ENCODE data around the gene SPTBN1.
A peak's percentile ranks its signal among the peaks of the same experiment; 100 is the strongest.

SPTBN1 gene

DNA sequence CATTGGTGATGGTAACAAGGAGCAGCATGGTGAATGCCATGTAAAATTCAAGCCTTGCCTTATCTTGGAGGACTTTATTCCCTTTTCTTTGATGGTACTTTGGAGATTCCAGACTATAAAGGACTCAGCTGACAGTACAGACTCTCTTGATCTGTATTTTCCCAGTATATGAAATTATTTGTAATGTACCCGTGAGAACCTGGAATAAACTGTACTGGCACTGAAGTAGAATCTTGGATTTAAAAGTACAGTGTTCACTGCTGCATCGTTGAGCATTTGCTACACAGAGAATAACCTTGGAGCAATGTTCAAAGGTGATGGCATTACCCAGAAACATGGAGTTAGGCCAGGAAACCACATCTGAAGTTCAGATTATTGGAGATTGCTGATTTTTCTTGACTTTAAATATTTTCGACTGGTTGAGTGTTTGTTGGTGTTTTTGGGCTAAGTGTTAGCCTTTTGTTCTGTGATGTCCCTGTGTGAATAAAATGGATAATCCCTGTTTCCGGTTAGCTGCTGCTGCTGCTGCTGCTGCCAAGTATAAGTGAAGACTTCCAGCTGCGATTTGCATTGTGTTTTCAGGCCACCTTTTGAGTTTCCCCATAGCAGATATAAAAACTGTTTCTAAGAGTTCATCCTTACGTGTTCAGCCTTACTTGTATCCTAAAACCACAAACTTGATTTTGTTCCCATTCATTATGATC is 122.0 kb downstream of the SPTBN1 start:
- DNase-seq (ENCODE audit: low spot score), result no peak
- TF ChIP-seq CTCF (IDR thresholded peaks at IDR 0.05; ENCODE audit: extremely low read depth, missing control alignments), result no peak

DNA sequence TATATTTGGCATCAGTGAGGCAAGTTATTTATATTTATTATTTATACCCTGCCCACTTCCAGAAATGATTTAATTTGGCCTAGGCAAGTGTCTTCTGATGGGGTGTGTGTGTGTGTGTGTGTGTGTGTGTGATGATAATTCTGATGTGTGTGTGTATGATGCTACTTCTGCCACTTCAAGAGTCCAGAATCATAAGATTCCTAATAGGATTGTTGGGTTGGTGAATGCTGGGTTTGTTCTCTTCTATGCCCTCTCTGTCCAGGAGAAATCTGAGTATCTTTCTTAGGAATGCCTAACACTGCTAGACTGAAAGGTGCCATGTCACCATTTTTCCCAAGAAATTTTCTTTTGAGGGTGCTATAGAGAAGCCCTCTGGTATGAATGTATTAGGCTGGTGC is 122.5 kb downstream of the SPTBN1 start:
- TF ChIP-seq CTCF (IDR thresholded peaks at IDR 0.05; ENCODE audit: extremely low read depth, missing control alignments), result no peak
- no peak for DNase-seq (ENCODE audit: low spot score)

DNA sequence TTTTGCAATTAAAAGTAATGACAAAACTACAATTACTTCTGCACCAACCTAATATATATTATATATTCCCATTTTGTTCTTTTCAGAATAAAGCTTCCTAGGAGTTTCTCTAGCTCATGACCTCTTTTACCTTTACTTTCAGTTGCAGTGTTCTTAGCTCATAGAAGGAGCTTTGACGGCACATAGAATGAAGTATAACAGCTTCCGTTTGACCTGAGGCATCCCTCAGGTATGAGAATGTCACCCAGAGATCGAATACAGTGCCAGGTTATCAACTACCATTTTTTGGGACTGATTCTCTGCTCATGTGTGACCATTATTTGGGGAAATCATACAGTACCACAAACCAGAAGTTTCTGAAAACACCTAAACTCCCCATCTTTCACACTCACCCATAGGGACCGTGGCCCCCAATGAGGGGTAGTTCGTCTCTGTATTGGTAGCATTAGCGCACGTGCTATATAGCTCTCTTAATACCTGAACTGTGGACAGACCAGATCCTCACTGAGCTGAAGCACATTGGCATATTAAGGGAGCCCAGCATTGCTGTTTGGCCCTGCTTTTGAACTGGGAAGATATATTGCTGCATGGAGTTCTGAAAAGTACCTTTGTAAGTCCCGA is 123.0 kb downstream of the SPTBN1 start:
- TF ChIP-seq CTCF (IDR thresholded peaks at IDR 0.05; ENCODE audit: extremely low read depth, missing control alignments), result no peak
- no peak for DNase-seq (ENCODE audit: low spot score)

- no peak for TF ChIP-seq CTCF (IDR thresholded peaks at IDR 0.05; ENCODE audit: extremely low read depth, missing control alignments)
- DNase-seq (ENCODE audit: low spot score), result peak; percentile 63
These were observed 123.8 kb downstream of the SPTBN1 start for GRCh38 chr2:54579682-54580620.

GRCh38 chr2:54581326-54582039 is 125.4 kb downstream of the SPTBN1 start:
- no peak for DNase-seq (ENCODE audit: low spot score)
- TF ChIP-seq CTCF (IDR thresholded peaks at IDR 0.05; ENCODE audit: extremely low read depth, missing control alignments), result no peak

DNA sequence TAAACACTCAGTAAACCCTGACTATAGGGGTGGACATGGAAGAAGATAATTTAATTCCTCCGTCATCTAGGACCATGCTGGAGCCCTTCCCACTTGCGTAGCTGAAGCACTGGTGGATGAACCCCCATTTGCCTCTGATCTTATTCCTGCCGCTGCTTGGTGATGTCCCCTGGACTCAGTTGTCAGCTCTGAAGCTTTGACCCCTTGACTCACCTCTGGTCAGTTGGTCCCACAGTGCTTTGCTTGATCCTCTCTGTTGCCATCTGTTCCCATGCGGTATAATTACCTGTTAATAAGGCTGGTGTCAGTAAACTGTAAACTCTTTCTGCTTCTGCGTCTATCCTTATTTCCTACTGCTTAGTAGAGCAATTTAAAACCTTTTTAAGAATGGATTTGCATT is 126.9 kb downstream of the SPTBN1 start:
- TF ChIP-seq CTCF (IDR thresholded peaks at IDR 0.05; ENCODE audit: extremely low read depth, missing control alignments), result no peak
- DNase-seq (ENCODE audit: low spot score), result no peak

Measured in GM20000 (cell line).